ENCODE measurements around the gene SPECC1.
A peak's percentile ranks its signal among the peaks of the same experiment; 100 is the strongest.
"Not testable (repeated sequence)": the region's sequence is repeated elsewhere in the genome, so short reads cannot be mapped to it uniquely, and the experiment has no call there.

Gene SPECC1

GRCh38 chr17:20127360-20128035, 118.3 kb downstream of the SPECC1 start:
- DNase-seq (ENCODE audit: low read depth), result no peak

GRCh38 chr17:20128036-20128667, 119.0 kb downstream of the SPECC1 start:
- DNase-seq (ENCODE audit: low read depth), result no peak

GRCh38 chr17:20133517-20133916, 124.4 kb downstream of the SPECC1 start:
- no peak for DNase-seq (ENCODE audit: low read depth)

GRCh38 chr17:20141198-20141972, 132.2 kb downstream of the SPECC1 start:
- DNase-seq (ENCODE audit: low read depth), result no peak

- DNase-seq (ENCODE audit: low read depth), result no peak
Observed at GRCh38 chr17:20142268-20142667, 133.1 kb downstream of the SPECC1 start.

- DNase-seq (ENCODE audit: low read depth), result no peak
Observed at GRCh38 chr17:20143740-20144139, 134.6 kb downstream of the SPECC1 start.

- DNase-seq (ENCODE audit: low read depth), result no peak
Observed at GRCh38 chr17:20145567-20145966, 136.4 kb downstream of the SPECC1 start.

- no peak for DNase-seq (ENCODE audit: low read depth)
Observed at GRCh38 chr17:20149251-20149650, 140.1 kb downstream of the SPECC1 start.

GRCh38 chr17:20151174-20151573, 142.0 kb downstream of the SPECC1 start:
- DNase-seq (ENCODE audit: low read depth), result no peak

- DNase-seq (ENCODE audit: low read depth), result no peak
Observed at GRCh38 chr17:20153231-20153630, 144.1 kb downstream of the SPECC1 start.

GRCh38 chr17:20154286-20155000, 145.3 kb downstream of the SPECC1 start:
- no peak for DNase-seq (ENCODE audit: low read depth)

- DNase-seq (ENCODE audit: low read depth), result peak; percentile 91
Observed at GRCh38 chr17:20155258-20156195, 146.4 kb downstream of the SPECC1 start.

GRCh38 chr17:20156196-20157000, 147.2 kb downstream of the SPECC1 start:
- no peak for DNase-seq (ENCODE audit: low read depth)

GRCh38 chr17:20157001-20157310, 147.8 kb downstream of the SPECC1 start:
- DNase-seq (ENCODE audit: low read depth), result no peak

GRCh38 chr17:20158580-20158979, 149.4 kb downstream of the SPECC1 start:
- no peak for DNase-seq (ENCODE audit: low read depth)

GRCh38 chr17:20159406-20160069, 150.4 kb downstream of the SPECC1 start:
- DNase-seq (ENCODE audit: low read depth), result no peak

- not testable (repeated sequence) for DNase-seq (ENCODE audit: low read depth)
Observed at GRCh38 chr17:20165516-20165915, 156.4 kb downstream of the SPECC1 start.

- DNase-seq (ENCODE audit: low read depth), result no peak
Observed at GRCh38 chr17:20170085-20170484, 160.9 kb downstream of the SPECC1 start.

GRCh38 chr17:20171741-20172365, 162.7 kb downstream of the SPECC1 start:
- no peak for DNase-seq (ENCODE audit: low read depth)

GRCh38 chr17:20172376-20172775, 163.2 kb downstream of the SPECC1 start:
- DNase-seq (ENCODE audit: low read depth), result no peak

Measured in activated gamma-delta T cell treated with anti-CD3 and anti-CD28 coated beads, Interleukin-2, amount 50 U/mL, for 16 hours (primary cell).